ENCODE data around the gene CNTN2.

GRCh38 chr1:205062895-205063294, 19.9 kb downstream of the CNTN2 start:
- TF ChIP-seq CTCF (IDR thresholded peaks at IDR 0.05; ENCODE audit: low read length) (no peak), EZH2 (optimal IDR thresholded peaks at IDR 0.05; ENCODE audit: low read depth, low read length) (no peak), EZH2phosphoT487 (IDR thresholded peaks at IDR 0.05; ENCODE audit: low read length) (no peak)

All from MM.1S (cell line).